ENCODE data around the gene CUL5.

DNA sequence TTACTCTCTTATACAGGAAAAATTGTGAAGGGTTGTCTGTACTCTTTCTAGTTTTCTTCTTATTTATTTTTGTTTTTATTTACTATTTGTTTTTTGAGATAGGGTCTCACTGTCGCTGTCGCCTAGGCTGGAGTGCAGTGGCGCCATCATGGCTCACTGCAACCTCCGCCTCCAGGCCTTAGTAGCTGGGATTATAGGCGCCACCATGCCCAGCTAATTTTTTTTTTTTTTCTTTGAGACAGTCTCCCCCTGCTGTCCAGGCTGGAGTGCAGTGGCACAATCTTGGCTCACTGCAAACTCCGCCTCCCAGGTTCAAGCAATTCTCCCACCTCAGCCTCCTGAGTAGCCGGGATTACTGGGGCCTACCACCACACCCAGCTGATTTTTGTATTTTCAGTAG, 18.4 kb downstream of the CUL5 start:
- TF ChIP-seq, protein P1, sequence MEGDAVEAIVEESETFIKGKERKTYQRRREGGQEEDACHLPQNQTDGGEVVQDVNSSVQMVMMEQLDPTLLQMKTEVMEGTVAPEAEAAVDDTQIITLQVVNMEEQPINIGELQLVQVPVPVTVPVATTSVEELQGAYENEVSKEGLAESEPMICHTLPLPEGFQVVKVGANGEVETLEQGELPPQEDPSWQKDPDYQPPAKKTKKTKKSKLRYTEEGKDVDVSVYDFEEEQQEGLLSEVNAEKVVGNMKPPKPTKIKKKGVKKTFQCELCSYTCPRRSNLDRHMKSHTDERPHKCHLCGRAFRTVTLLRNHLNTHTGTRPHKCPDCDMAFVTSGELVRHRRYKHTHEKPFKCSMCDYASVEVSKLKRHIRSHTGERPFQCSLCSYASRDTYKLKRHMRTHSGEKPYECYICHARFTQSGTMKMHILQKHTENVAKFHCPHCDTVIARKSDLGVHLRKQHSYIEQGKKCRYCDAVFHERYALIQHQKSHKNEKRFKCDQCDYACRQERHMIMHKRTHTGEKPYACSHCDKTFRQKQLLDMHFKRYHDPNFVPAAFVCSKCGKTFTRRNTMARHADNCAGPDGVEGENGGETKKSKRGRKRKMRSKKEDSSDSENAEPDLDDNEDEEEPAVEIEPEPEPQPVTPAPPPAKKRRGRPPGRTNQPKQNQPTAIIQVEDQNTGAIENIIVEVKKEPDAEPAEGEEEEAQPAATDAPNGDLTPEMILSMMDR (IDR thresholded peaks at IDR 0.05), result peak in 1 of 6 experiments; percentile 6
- no peak for TF ChIP-seq POLR2AphosphoS5 (IDR thresholded peaks at IDR 0.05)
- no peak for TF ChIP-seq POLR2A (IDR thresholded peaks at IDR 0.05)
